HepG2 (cell line): ENCODE results near the gene FMOD. TPM values are rescaled to one million over a fixed set of nuclear protein-coding genes. Genes with fewer than 3 reads are reported as not detected.

Experiments used
- ATAC-seq: fragments of 200-7000 bp; cut with Tn5 transposase; 3 replicates; pipeline ENCODE4 v1.9.1; 2020; ENCODE audit warnings: mild to moderate bottlenecking, moderate library complexity
- BruUV-seq: library from RNA; stranded (reverse); fragments of 400-500 nt; replicated peaks from 2 replicates; lab custom pipeline; 2021; lab: Mats Ljungman, UMichigan
- CTCF ChIA-PET: fragments of 300-600 bp; formaldehyde crosslinking; extraction: SDS; loops from one replicate; lab custom pipeline; 2021; ENCODE audit warnings: low total read pairs, inconsistent platforms, low intra/inter-chr PET ratio; lab: Yijun Ruan, JAX
- POLR2A ChIA-PET: fragments of 350-600 bp; sonication (Branson Sonifier 250); formaldehyde crosslinking; loops from one replicate; lab custom pipeline; 2020; ENCODE audit warnings: antibody characterized with exemption, inconsistent platforms; lab: Yijun Ruan, JAX
- DNase-seq: peaks from one replicate; pipeline ENCODE4 v3.0.0-alpha.2; 2015; ENCODE audit warnings: low spot score
- FAIRE-seq: peaks from 3 replicates; lab custom pipeline; 2011; peaks lifted over from hg19 to GRCh38; lab: Jason Lieb, UNC
- H2AFZ ChIP-seq: one replicate; pipeline ENCODE4 v1.6.1; 2011; ENCODE audit warnings: low read length, inconsistent platforms
- H3K27ac ChIP-seq: fragments of 300-600 bp; 3 replicates; pipeline ENCODE4 v1.8.0; 2011; ENCODE audit warnings: mixed run types, mild to moderate bottlenecking, mixed read lengths, low read length, inconsistent platforms; ENCODE audit not compliant: insufficient read depth; ENCODE audit errors: extremely low read length
- H3K27me3 ChIP-seq, 2 experiments: fragments of 200-600 bp in 1 of 2; 2 replicates in 1 of 2; 3 replicates in 1 of 2; pipeline versions ENCODE4 v1.6.0 to v1.8.0; 2011; ENCODE audit warnings: low read length in 2 of 2, mild to moderate bottlenecking in 2 of 2, moderate library complexity in 2 of 2, inconsistent platforms in 1 of 2; ENCODE audit not compliant: insufficient read depth in 2 of 2, control insufficient read depth in 1 of 2
- H3K36me3 ChIP-seq, 2 experiments: fragments of 200-600 bp in 1 of 2; replicated peaks in 1 of 2; 2 replicates in 1 of 2; 3 replicates in 1 of 2; pipeline versions ENCODE4 v1.5.1 to v1.8.0; 2011; ENCODE audit warnings: low read length in 2 of 2, inconsistent platforms in 1 of 2; ENCODE audit not compliant: insufficient read depth in 2 of 2, control insufficient read depth in 1 of 2
- H3K4me1 ChIP-seq: 2 replicates; pipeline ENCODE4 v1.5.1; 2012; ENCODE audit warnings: low read length, inconsistent platforms; ENCODE audit not compliant: insufficient read depth
- H3K4me2 ChIP-seq: 2 replicates; pipeline ENCODE4 v1.6.0; 2011; ENCODE audit warnings: low read depth, low read length, inconsistent platforms
- H3K4me3 ChIP-seq, 3 experiments: fragments of 200-600 bp in 1 of 3; sonication (generic), shearing (Covaris generic) in 1 of 3; replicated peaks in 1 of 3; 2 replicates each; pipeline ENCODE4 v1.5.1; 2011 to 2016; ENCODE audit warnings: low read length in 3 of 3, inconsistent platforms in 2 of 3, low read depth in 2 of 3, mild to moderate bottlenecking in 2 of 3, control low read depth in 1 of 3, mixed read lengths in 1 of 3; ENCODE audit not compliant: insufficient read depth in 1 of 3
- H3K79me2 ChIP-seq: one replicate; pipeline ENCODE4 v1.6.1; 2011; ENCODE audit warnings: low read length, inconsistent platforms; ENCODE audit not compliant: insufficient read depth
- H3K9ac ChIP-seq: 2 replicates; pipeline ENCODE4 v1.6.0; 2011; ENCODE audit warnings: mild to moderate bottlenecking, low read depth, low read length, inconsistent platforms; ENCODE audit not compliant: insufficient read depth
- H3K9me3 ChIP-seq: 2 replicates; pipeline ENCODE4 v1.5.1; 2012; ENCODE audit warnings: mild to moderate bottlenecking, low read length
- H4K20me1 ChIP-seq: 2 replicates; pipeline ENCODE4 v1.6.0; 2011; ENCODE audit warnings: inconsistent platforms, mild to moderate bottlenecking, low read length, moderate library complexity; ENCODE audit not compliant: insufficient read depth
- ARNT2 ChIP-seq: sonication (generic); formaldehyde crosslinking; IDR thresholded peaks from 2 replicates; pipeline ENCODE4 v1.8.0; 2022; ENCODE audit warnings: mild to moderate bottlenecking, low read depth, missing genetic modification reagents, moderate library complexity
- CERS6 ChIP-seq: sonication (generic); formaldehyde crosslinking; IDR thresholded peaks from 2 replicates; pipeline ENCODE4 v1.5.0; 2020; ENCODE audit warnings: missing genetic modification reagents
- FOXP4 ChIP-seq: sonication (generic); formaldehyde crosslinking; IDR thresholded peaks from 2 replicates; pipeline ENCODE4 v1.4.0; 2020; ENCODE audit warnings: missing genetic modification reagents
- HHEX ChIP-seq: IDR thresholded peaks from 2 replicates; pipeline ENCODE4 v1.6.1; 2016; ENCODE audit warnings: control low read depth
- HMG20A ChIP-seq: IDR thresholded peaks from 2 replicates; pipeline ENCODE4 v1.6.1; 2016; ENCODE audit warnings: borderline replicate concordance
- KMT2A ChIP-seq: sonication (generic); formaldehyde crosslinking; IDR thresholded peaks from 2 replicates; pipeline ENCODE4 v1.4.0; 2020; ENCODE audit warnings: missing genetic modification reagents
- PLRG1 ChIP-seq: fragments of 450-650 bp; conservative IDR thresholded peaks from 2 replicates; pipeline ENCODE4 v1.6.1; 2016
- RARA ChIP-seq: IDR thresholded peaks from 2 replicates; pipeline ENCODE4 v1.6.1; 2016; ENCODE audit warnings: missing genetic modification reagents, missing compliant biosample characterization
- ZFY ChIP-seq: sonication (generic); formaldehyde crosslinking; IDR thresholded peaks from 2 replicates; pipeline ENCODE4 v1.4.0; 2020; ENCODE audit warnings: missing genetic modification reagents
- ZKSCAN1 ChIP-seq: fragments of 150-350 bp; IDR thresholded peaks from 2 replicates; pipeline ENCODE4 v1.6.1; 2014; ENCODE audit warnings: low read length
- ZNF589 ChIP-seq: sonication (generic); formaldehyde crosslinking; conservative IDR thresholded peaks from 2 replicates; pipeline ENCODE4 v1.8.0; 2022; ENCODE audit warnings: mild to moderate bottlenecking, moderate library complexity, missing genetic modification reagents
- WGBS: methylation state at CpG from one replicate; pipeline ENCODE4 v1.1.6; 2017; ENCODE audit warnings: low lambda C conversion rate; 5-methylcytosine and 5-hydroxymethylcytosine counted together
- in situ Hi-C: cut with HindIII; loops from 2 replicates; pipeline ENCODE4 v1.10.0; 2017; ENCODE audit warnings: low pct_unique_long_range_greater_than_20kb; ENCODE audit not compliant: extremely low pct_ligation_motif_present
- intact Hi-C: fragments of 100-400 bp; cut with micrococcal nuclease; formaldehyde crosslinking; loops from one replicate; pipeline ENCODE4 v1.10.0; 2022; ENCODE audit not compliant: unreplicated experiment
- polyA plus RNA-seq, 8 experiments: library from polyadenylated mRNA; depleted of rRNA in 3 of 8; stranded (reverse) in 7 of 8; unstranded in 1 of 8; fragments of >200 nt; fragmentation: Illumina TruSeq in 4 of 8; extraction: Trizol in 4 of 8; gene quantifications; 2 replicates each; pipeline versions ENCODE4 v1.2.1 to v1.2.3, GENCODE V29; 2011 to 2016; ENCODE audit warnings: low read depth in 4 of 8, missing spikeins in 1 of 8, mixed read lengths in 1 of 8; ENCODE audit not compliant: insufficient read depth in 1 of 8
- total RNA-seq, 5 experiments: library from RNA; depleted of rRNA; stranded (reverse); fragments of >200 nt; fragmentation: Illumina TruSeq; extraction: Trizol; gene quantifications; 2 replicates each; pipeline ENCODE4 v1.2.3, GENCODE V29; 2016; ENCODE audit warnings: low read depth in 1 of 5

FMOD gene
- total and polyA plus RNA-seq, 2 of the 13 experiments (the other 11 are each of a cell fraction or from before 2014, with no cell fraction given), result 0.08 TPM; not detected in 1

- WGBS, result 41% methylated on average over 7 of the region's 9 CpGs
- no peak for FAIRE-seq
Measured at GRCh38 chr1:203343956-203344754, 6.8 kb downstream of the FMOD start.

More at GRCh38 chr1:203343956-203344754, 6.8 kb downstream of the FMOD start:
- peaks cover 1 to 25% of the 10 kb centered on the region in 2 experiments; a peak in 3 of 5 replicates for H3K27me3 ChIP-seq
- H3K27ac ChIP-seq, result no peak overlapping the region
- intact Hi-C loops (no loop called here), in situ Hi-C loops (loop anchor here (5.0 kb wide), 2 partner anchors 98 to 143 kb away; no protein-coding TSS in a partner anchor)
- no peaks in the 10 kb centered on the region for H4K20me1 ChIP-seq
- H3K4me3 ChIP-seq, result no peak overlapping the region
- DNase-seq (no peak), ATAC-seq (no peak)
- no peak overlapping the region for H3K4me2 ChIP-seq
- H3K36me3 ChIP-seq, result no peaks in the 10 kb centered on the region
- no TSS peak for BruUV-seq
- no peaks in the 10 kb centered on the region for H3K9me3 ChIP-seq
- peaks cover 6% of the 10 kb centered on the region; the same call in 1 of the 2 replicates for H3K4me1 ChIP-seq
- H2AFZ ChIP-seq, result no peak overlapping the region
- no peaks in the 10 kb centered on the region for H3K79me2 ChIP-seq
- TF ChIP-seq CERS6 (CRISPR knock-in tag), result no peak
- no peak for TF ChIP-seq ZNF589 (CRISPR knock-in tag)
- TF ChIP-seq HMG20A, result no peak
- no peak for TF ChIP-seq FOXP4
- no peak for TF ChIP-seq HHEX (CRISPR knock-in tag)
- no peak for TF ChIP-seq ARNT2 (CRISPR knock-in tag)
- TF ChIP-seq KMT2A (CRISPR knock-in tag), result no peak
- TF ChIP-seq RARA (CRISPR knock-in tag), result no peak
- TF ChIP-seq ZKSCAN1, result no peak
- TF ChIP-seq PLRG1, result no peak
- no peak for TF ChIP-seq ZFY (CRISPR knock-in tag)
- no peak overlapping the region for H3K9ac ChIP-seq
- ChIA-PET POLR2A (no interaction called here), CTCF (no interaction called here)
